Uterus (tissue), 4 donors: ENCODE results near the gene CD2BP2. TPM values are rescaled to one million over a fixed set of nuclear protein-coding genes. Genes with fewer than 3 reads are reported as not detected.
"Not testable (repeated sequence)": the region's sequence is repeated elsewhere in the genome, so short reads cannot be mapped to it uniquely, and the experiment has no call there.

Experiments used
- DNase-seq, 2 donors: peaks; one replicate each; pipeline ENCODE4 v3.0.0-alpha.2; 2019 to 2020
- H3K27ac ChIP-seq, 2 donors: fragments of 200-600 bp; sonication (generic); 1 replicate in 1 of 2; 2 replicates in 1 of 2; pipeline ENCODE4 v1.5.1; 2016 to 2018
- H3K27me3 ChIP-seq, 2 donors: fragments of 200-600 bp; sonication (generic); one replicate each; pipeline ENCODE4 v1.5.1; 2018 to 2019; ENCODE audit warnings: control low read depth in 1 of 2
- H3K36me3 ChIP-seq, 2 donors: fragments of 200-600 bp; sonication (generic); one replicate each; pipeline ENCODE4 v1.5.1; 2019; ENCODE audit warnings: control low read depth in 1 of 2
- H3K4me1 ChIP-seq, 2 donors: fragments of 200-600 bp; sonication (generic); one replicate each; pipeline ENCODE4 v1.5.1; 2018 to 2019; ENCODE audit warnings: control low read depth in 1 of 2
- H3K4me3 ChIP-seq, 2 donors: fragments of 200-600 bp; sonication (generic); 1 replicate in 1 of 2; 2 replicates in 1 of 2; pipeline ENCODE4 v1.5.1; 2018 to 2019; ENCODE audit warnings: mild to moderate bottlenecking in 1 of 2
- H3K9me3 ChIP-seq, 2 donors: fragments of 200-600 bp; sonication (generic); one replicate each; pipeline ENCODE4 v1.5.1; 2019; ENCODE audit warnings: control low read depth in 1 of 2
- POLR2A ChIP-seq, 2 donors: fragments of 450-650 bp; IDR thresholded peaks; one replicate each; pipeline ENCODE4 v1.6.1; 2016; ENCODE audit warnings: antibody characterized with exemption in 2 of 2, mild to moderate bottlenecking in 1 of 2, moderate library complexity in 1 of 2
- intact Hi-C: fragments of 100-400 bp; cut with DNase I; formaldehyde crosslinking; loops from one replicate; pipeline ENCODE4 v1.15.1; 2023; ENCODE audit warnings: low total_unique reads
- total RNA-seq, 4 donors: library from RNA; depleted of rRNA in 3 of 4; stranded (reverse); fragments of >200 nt in 3 of 4; gene quantifications; one replicate each; pipeline versions ENCODE4 v1.1.0 to v1.2.4, GENCODE V29; 2014 to 2023
- TF ChIP-seq, protein P1 (sequence below), 4 experiments: fragments of 200-600 bp in 2 of 4; fragments of 450-650 bp in 2 of 4; sonication (generic) in 2 of 4; IDR thresholded peaks; one replicate each; pipeline ENCODE4 v1.5.1; 2016 to 2019; ENCODE audit warnings: antibody characterized with exemption in 4 of 4, mild to moderate bottlenecking in 2 of 4, moderate library complexity in 1 of 4
- donor health status: DM: yes; HTN: yes; CAD: no.

Gene CD2BP2
- total RNA-seq, 4 donors from 2014 or later = 27.9 to 74.7 (median 32.8) TPM

GRCh38 chr16:30349675-30350074 lies 5.4 kb downstream of the CD2BP2 start:
- no peak overlapping the region for H3K27ac ChIP-seq
- no peaks in the 10 kb centered on the region for H3K27me3 ChIP-seq
- TF ChIP-seq POLR2A (IDR thresholded peaks at IDR 0.05) = no peak
- TF ChIP-seq, protein P1, sequence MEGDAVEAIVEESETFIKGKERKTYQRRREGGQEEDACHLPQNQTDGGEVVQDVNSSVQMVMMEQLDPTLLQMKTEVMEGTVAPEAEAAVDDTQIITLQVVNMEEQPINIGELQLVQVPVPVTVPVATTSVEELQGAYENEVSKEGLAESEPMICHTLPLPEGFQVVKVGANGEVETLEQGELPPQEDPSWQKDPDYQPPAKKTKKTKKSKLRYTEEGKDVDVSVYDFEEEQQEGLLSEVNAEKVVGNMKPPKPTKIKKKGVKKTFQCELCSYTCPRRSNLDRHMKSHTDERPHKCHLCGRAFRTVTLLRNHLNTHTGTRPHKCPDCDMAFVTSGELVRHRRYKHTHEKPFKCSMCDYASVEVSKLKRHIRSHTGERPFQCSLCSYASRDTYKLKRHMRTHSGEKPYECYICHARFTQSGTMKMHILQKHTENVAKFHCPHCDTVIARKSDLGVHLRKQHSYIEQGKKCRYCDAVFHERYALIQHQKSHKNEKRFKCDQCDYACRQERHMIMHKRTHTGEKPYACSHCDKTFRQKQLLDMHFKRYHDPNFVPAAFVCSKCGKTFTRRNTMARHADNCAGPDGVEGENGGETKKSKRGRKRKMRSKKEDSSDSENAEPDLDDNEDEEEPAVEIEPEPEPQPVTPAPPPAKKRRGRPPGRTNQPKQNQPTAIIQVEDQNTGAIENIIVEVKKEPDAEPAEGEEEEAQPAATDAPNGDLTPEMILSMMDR (IDR thresholded peaks at IDR 0.05) = no peak
- H3K4me3 ChIP-seq = no peak overlapping the region
- H3K36me3 ChIP-seq = no peaks in the 10 kb centered on the region
- peaks cover 13 to 18% of the 10 kb centered on the region in 2 donors for H3K4me1 ChIP-seq
- no peaks in the 10 kb centered on the region for H3K9me3 ChIP-seq
- no peak for DNase-seq
- intact Hi-C loops = no loop called here

GRCh38 chr16:30348929-30349328 lies 6.2 kb downstream of the CD2BP2 start:
- intact Hi-C loops = no loop called here
- no peaks in the 10 kb centered on the region for H3K36me3 ChIP-seq
- no peak overlapping the region for H3K27ac ChIP-seq
- no peak overlapping the region for H3K4me3 ChIP-seq
- H3K4me1 ChIP-seq = peaks cover 8 to 13% of the 10 kb centered on the region in 2 donors
- TF ChIP-seq, protein P1 (IDR thresholded peaks at IDR 0.05) = no peak
- no peaks in the 10 kb centered on the region for H3K9me3 ChIP-seq
- DNase-seq = no peak
- no peaks in the 10 kb centered on the region for H3K27me3 ChIP-seq

- Histone ChIP-seq H3K4me1 (peaks cover 8 to 12% of the 10 kb centered on the region in 2 donors), H3K27me3 (no peaks in the 10 kb centered on the region), H3K9me3 (no peaks in the 10 kb centered on the region), H3K36me3 (no peaks in the 10 kb centered on the region), H3K27ac (no peak overlapping the region), H3K4me3 (no peak overlapping the region)
- no peak for TF ChIP-seq POLR2A (IDR thresholded peaks at IDR 0.05)
- TF ChIP-seq, protein P1 (IDR thresholded peaks at IDR 0.05) = no peak
- intact Hi-C loops = no loop called here
- no peak for DNase-seq
Observed at GRCh38 chr16:30348113-30348512, 7.0 kb downstream of the CD2BP2 start.

GRCh38 chr16:30346286-30346685 lies 8.8 kb downstream of the CD2BP2 start:
- Histone ChIP-seq H3K9me3 (no peaks in the 10 kb centered on the region), H3K36me3 (no peaks in the 10 kb centered on the region), H3K27ac (no peak overlapping the region), H3K4me1 (no peaks in the 10 kb centered on the region), H3K4me3 (no peak overlapping the region), H3K27me3 (no peaks in the 10 kb centered on the region)
- TF ChIP-seq, protein P1 (IDR thresholded peaks at IDR 0.05) = no peak
- intact Hi-C loops = no loop called here
- DNase-seq = no peak

DNA sequence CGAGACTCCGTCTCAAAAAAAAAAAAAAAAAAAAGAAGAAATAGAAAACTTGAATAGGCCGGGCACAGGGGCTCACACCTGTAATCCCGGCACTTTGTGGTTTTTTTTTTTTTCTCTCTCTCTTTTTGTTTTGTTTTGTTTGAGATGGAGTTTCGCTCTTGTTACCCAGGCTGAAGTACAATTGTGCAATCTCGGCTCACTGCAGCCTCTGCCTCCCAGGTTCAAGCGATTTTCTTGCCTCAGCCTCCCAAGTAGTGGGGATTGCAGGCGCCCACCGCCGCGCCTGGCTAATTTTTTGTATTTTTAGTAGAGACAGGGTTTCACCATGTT lies 11.7 kb downstream of the CD2BP2 start:
- H3K36me3 ChIP-seq, H3K27ac ChIP-seq, H3K27me3 ChIP-seq, DNase-seq, intact Hi-C loops, H3K4me1 ChIP-seq, H3K4me3 ChIP-seq, H3K9me3 ChIP-seq: not testable (repeated sequence)

DNA sequence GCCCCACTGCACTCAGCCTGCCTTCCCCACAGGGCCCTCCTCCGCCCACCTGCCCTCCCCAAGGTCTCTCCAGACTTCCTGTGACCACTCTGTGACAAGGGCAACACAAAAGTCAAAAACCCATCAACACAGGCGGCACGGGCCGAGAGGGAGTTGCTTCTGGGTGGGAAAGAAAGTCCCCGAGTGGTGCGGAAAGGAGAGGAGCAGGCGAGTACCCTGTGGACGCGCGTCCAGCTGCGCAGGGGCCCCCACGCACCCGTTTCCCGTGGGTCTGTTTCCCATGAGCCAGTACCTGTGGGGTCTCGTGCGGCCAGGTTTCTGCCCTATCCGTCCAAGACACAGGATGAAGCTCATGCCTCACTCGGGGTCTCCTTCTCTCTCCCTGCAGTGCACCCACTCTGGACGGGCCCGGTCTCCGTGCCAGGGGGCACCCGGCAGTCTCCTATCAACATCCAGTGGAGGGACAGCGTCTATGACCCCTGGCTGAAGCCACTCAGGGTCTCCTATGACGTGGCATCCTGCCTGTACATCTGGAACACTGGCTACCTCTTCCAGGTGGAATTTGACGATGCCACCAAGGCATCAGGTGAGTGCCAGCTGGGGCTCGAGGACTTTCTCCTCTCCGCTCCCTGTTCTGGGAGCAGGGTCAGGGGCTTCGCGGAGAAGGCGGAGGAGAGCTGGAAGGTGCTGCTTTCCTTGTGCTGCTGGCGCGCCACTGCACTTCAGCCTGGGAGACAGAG lies 12.2 kb downstream of the CD2BP2 start:
- no peaks in the 10 kb centered on the region for H3K27me3 ChIP-seq
- intact Hi-C loops = no loop called here
- no peak overlapping the region for H3K4me3 ChIP-seq
- H3K9me3 ChIP-seq = no peaks in the 10 kb centered on the region
- H3K36me3 ChIP-seq = no peaks in the 10 kb centered on the region
- H3K4me1 ChIP-seq = no peaks in the 10 kb centered on the region
- TF ChIP-seq, protein P1 (IDR thresholded peaks at IDR 0.05) = no peak
- no peak for TF ChIP-seq POLR2A (IDR thresholded peaks at IDR 0.05)
- DNase-seq = no peak
- no peak overlapping the region for H3K27ac ChIP-seq

DNA sequence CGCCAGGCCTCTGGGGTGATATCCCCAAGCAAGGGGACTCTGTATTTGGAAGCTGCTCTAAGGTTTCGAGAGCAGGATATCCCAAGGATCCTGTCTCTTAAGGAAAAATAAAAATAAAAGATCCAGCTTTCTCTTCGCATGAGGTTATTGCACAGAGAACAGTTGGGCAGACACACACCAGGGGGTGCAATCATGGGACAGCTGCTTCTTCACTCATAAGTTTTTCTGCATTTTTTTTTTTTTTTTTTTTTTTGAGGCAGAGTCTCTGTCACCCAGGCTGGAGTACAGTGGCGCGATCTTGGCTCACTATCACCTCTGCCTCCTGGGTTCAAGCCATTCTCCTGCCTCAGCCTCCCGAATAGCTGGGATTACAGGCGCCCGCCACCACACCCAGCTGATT lies 13.1 kb downstream of the CD2BP2 start:
- intact Hi-C loops, H3K36me3 ChIP-seq, DNase-seq, H3K4me1 ChIP-seq, H3K4me3 ChIP-seq, H3K27me3 ChIP-seq, H3K27ac ChIP-seq, H3K9me3 ChIP-seq: not testable (repeated sequence)
